Posterior vena cava (tissue), 2 donors: ENCODE data around the gene BCS1L. TPM values are rescaled to one million over a fixed set of nuclear protein-coding genes. Genes with fewer than 3 reads are reported as not detected.

ENCODE experiments used
- DNase-seq: peaks from one replicate; pipeline ENCODE4 v3.0.0-alpha.2; 2020; ENCODE audit warnings: low spot score
- intact Hi-C, 2 donors: fragments of 100-400 bp; cut with DNase I; formaldehyde crosslinking; loops; one replicate each; pipeline versions ENCODE4 v1.14.1 to v1.14.2; 2022 to 2023
- total RNA-seq, 2 donors: library from RNA; stranded (reverse); fragmentation: NEBNext Ultra II Directional; extraction: Animal tissue kit (Norgen Biotek cat#: 25700); gene quantifications; one replicate each; pipeline ENCODE4 v1.2.1, GENCODE V29; 2021
- donor health status: DM: yes; HTN: yes; CAD: no.
- donor health status: DM: yes; HTN: yes; CAD: no.

Gene BCS1L
- total RNA-seq, 2 donors from 2014 or later: 24.6 to 32.3 TPM

DNA sequence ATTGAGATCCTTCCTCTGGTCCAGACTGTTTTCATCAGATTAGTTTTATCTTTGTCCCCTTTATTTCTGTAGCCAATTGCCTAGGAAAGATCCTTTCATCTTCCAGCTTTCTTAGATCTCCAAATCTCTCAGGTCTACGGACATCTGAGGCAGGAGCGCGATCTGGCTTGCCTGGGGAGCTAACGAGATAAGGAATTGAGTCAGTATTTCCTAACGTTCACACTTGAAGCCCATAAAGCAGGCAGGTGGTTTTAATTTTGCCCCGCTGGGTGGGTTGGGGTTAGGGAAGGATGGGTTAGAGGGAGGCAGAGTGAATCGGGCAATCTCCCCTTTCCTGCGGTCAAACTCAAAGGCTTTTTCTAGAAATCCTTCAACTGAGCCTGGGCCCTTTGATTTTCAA lies 50.4 kb downstream of the BCS1L start:
- intact Hi-C loops: loop anchor here in 1 of 2 donors (10.0 kb wide), 1 partner anchor 145 kb away; the partner anchor contains the start of gene WNT6
- DNase-seq: no peak

DNA sequence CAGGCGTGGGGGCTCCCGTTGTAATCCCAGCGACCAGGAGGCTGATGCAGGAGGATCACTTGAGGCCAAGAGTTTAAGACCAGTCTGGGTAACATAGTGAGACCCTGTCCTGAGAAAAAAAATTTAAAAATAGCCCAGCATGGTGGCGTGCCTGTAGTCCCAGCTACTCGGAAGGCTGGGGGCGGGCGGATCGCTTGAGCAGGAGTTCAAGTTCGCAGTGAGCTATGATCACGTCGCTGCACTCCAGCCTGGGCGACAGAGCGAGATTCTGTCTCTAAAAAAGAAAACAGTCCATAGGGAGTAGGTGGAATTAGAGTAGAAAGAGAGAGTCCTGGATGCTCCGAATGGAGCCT lies 50.8 kb downstream of the BCS1L start:
- no peak for DNase-seq
- intact Hi-C loops: loop anchor here in 1 of 2 donors (10.0 kb wide), 1 partner anchor 144 kb away; the partner anchor contains the start of gene WNT6

DNA sequence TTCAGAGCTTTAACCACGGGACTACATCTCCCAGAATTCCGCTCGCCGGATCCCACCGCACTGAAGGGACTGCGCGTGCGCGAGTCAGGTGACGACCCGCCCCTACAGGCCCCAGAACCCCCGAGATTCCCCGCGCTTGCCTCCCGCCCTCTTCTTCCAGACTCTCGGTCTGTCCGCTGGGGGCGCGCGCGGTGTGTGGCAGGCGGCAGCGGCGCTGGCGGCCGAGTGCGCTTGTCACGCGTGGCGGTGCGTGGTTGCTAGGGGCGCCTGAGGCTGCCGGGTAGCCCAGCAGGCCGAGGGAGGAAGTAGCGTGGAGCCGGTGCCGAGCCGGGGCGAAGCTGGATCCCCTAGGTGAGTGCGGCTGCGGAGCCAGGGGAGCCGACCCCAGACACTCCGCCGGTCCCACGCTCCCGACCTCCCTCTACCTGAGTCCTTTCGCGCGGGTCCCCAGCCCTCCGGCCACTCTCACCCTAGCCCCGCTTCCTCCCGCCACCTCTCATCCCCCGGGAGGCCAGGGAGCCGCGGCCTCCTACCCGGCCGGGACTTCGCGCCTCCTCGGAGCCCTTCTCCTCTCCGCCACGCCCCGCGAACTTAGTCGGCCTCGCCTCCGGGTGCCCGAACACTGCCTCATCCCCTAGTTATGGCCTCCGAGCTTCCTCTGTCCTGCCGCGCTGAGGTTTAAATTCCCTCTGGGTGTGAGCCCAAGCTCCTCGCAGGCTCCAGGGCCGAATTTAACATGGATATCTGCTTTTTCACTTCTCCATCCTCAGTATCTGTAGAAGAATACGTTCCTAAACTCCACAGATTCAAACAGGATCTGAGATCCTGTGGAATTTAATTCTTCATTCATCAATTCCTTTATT lies 51.4 kb downstream of the BCS1L start, which contains the start of gene TTLL4:
Gene TTLL4, plus strand, starts transcription at position 149 of the 863 bp plus-strand sequence. CDS start 26,842 bp downstream, outside the sequence.
- peak; percentile 100 for DNase-seq
- intact Hi-C loops: loop anchor here in 1 of 2 donors (10.0 kb wide), 1 partner anchor 144 kb away; the partner anchor contains the start of gene WNT6

DNA sequence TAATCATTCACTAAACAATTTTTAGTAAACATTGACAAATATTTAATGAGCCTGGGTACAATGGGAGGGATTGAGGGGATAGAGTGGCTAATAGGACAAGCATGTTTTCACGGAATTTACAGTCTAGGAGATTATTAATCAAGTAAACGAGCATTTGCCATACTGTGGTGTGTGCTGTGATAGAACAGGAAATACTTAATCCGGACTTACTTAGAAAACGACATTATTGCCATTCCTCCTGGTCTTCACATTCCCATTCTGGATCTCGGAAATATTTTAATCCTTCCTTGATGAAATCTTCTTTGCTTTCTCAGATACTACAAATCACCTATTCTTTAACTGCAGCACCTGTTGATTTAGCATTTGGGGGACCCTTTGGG lies 52.1 kb downstream of the BCS1L start:
- no peak for DNase-seq
- intact Hi-C loops: loop anchor here in 1 of 2 donors (10.0 kb wide), 1 partner anchor 143 kb away; the partner anchor contains the start of gene WNT6

Other genes starting within 250 kb of the BCS1L start
- not detected for gene VIL1, start 240.6 kb upstream of the BCS1L start, total RNA-seq
- 10 to 100 TPM; 11.7 to 13.9 TPM for gene USP37, start 91.3 kb upstream of the BCS1L start, total RNA-seq
- gene CNOT9, start 90.8 kb upstream of the BCS1L start, total RNA-seq: 10 to 100 TPM; 29.3 to 31.5 TPM
- gene PLCD4, start 51.8 kb upstream of the BCS1L start, total RNA-seq: 1 to 10 TPM; 1.0 to 1.9 TPM
- 10 to 100 TPM; 19.4 to 23.7 TPM for gene ZNF142, start 60 bp upstream of the BCS1L start, total RNA-seq
- gene RNF25, start 12.3 kb downstream of the BCS1L start, total RNA-seq: 10 to 100 TPM; 21.2 to 24.3 TPM
- 10 to 100 TPM; 16.1 to 22.3 TPM for gene STK36, start 12.4 kb downstream of the BCS1L start, total RNA-seq
- 10 to 100 TPM; 14.6 to 17.5 TPM for gene TTLL4, start 51.2 kb downstream of the BCS1L start, total RNA-seq
- 10 to 100 TPM in 1 of 2 donors, 1 to 10 TPM in 1; 9.0 to 18.7 TPM for gene CYP27A1, start 122.5 kb downstream of the BCS1L start, total RNA-seq
- gene PRKAG3, start 172.1 kb downstream of the BCS1L start, total RNA-seq: under 1 TPM in 1 of 2 donors, not detected in 1; 0.23 TPM
- gene WNT6, start 200.1 kb downstream of the BCS1L start, total RNA-seq: under 1 TPM; 0.23 to 0.24 TPM
- not detected for gene WNT10A, start 221.2 kb downstream of the BCS1L start, total RNA-seq